Keratinocyte (primary cell): ENCODE data around the gene LTBP2. TPM values are rescaled to one million over a fixed set of nuclear protein-coding genes. Genes with fewer than 3 reads are reported as not detected.

Experiments
- DNase-seq: peaks from one replicate; pipeline ENCODE4 v3.0.0-alpha.2; 2011; ENCODE audit warnings: low read depth, missing footprints, low spot score
- FAIRE-seq: peaks from 2 replicates; lab custom pipeline; 2011; peaks lifted over from hg19 to GRCh38; lab: Jason Lieb, UNC
- H2AFZ ChIP-seq: 2 replicates; pipeline ENCODE4 v1.6.0; 2012; ENCODE audit warnings: low read length, control low read depth, inconsistent platforms; ENCODE audit not compliant: control insufficient read depth
- H3K27ac ChIP-seq: 2 replicates; pipeline ENCODE4 v1.5.1; 2011; ENCODE audit warnings: low read length; ENCODE audit not compliant: control insufficient read depth, insufficient read depth
- H3K27me3 ChIP-seq: 3 replicates; pipeline ENCODE4 v1.6.0; 2011; ENCODE audit warnings: low read length; ENCODE audit not compliant: control insufficient read depth, insufficient read depth; ENCODE audit errors: extremely low read depth
- H3K36me3 ChIP-seq, 2 experiments: 2 replicates in 1 of 2; 3 replicates in 1 of 2; pipeline ENCODE4 v1.5.1; 2011; ENCODE audit warnings: low read length in 2 of 2, mild to moderate bottlenecking in 1 of 2; ENCODE audit not compliant: control insufficient read depth in 2 of 2, insufficient read depth in 2 of 2; ENCODE audit errors: extremely low read depth in 1 of 2
- H3K4me1 ChIP-seq: 3 replicates; pipeline ENCODE4 v1.5.1; 2011; ENCODE audit warnings: low read length; ENCODE audit not compliant: control insufficient read depth, insufficient read depth; ENCODE audit errors: extremely low read depth
- H3K4me2 ChIP-seq: 3 replicates; pipeline ENCODE4 v1.6.0; 2011; ENCODE audit warnings: low read depth, low read length; ENCODE audit not compliant: control insufficient read depth, insufficient read depth; ENCODE audit errors: extremely low read depth
- H3K4me3 ChIP-seq, 3 experiments: fragments of 200-600 bp in 1 of 3; sonication (generic) in 1 of 3; 2 replicates in 2 of 3; 3 replicates in 1 of 3; pipeline ENCODE4 v1.5.1; 2011 to 2016; ENCODE audit warnings: low read length in 3 of 3, mild to moderate bottlenecking in 3 of 3, control low read depth in 2 of 3, inconsistent platforms in 1 of 3, low read depth in 1 of 3, mixed read lengths in 1 of 3, mixed run types in 1 of 3, moderate library complexity in 1 of 3; ENCODE audit not compliant: control insufficient read depth in 2 of 3, insufficient read depth in 2 of 3; ENCODE audit errors: extremely low read depth in 1 of 3
- H3K79me2 ChIP-seq: 2 replicates; pipeline ENCODE4 v1.6.0; 2012; ENCODE audit warnings: low read length; ENCODE audit not compliant: control insufficient read depth, insufficient read depth
- H3K9ac ChIP-seq: 3 replicates; pipeline ENCODE4 v1.6.0; 2011; ENCODE audit warnings: low read length; ENCODE audit not compliant: control insufficient read depth, insufficient read depth; ENCODE audit errors: extremely low read depth
- H3K9me1 ChIP-seq: 3 replicates; pipeline ENCODE4 v1.6.0; 2011; ENCODE audit warnings: low read length; ENCODE audit not compliant: control insufficient read depth, insufficient read depth; ENCODE audit errors: extremely low read depth
- H3K9me3 ChIP-seq: 2 replicates; pipeline ENCODE4 v1.5.1; 2012; ENCODE audit warnings: low read depth, low read length; ENCODE audit not compliant: control insufficient read depth
- H4K20me1 ChIP-seq: 3 replicates; pipeline ENCODE4 v1.6.0; 2011; ENCODE audit warnings: low read length; ENCODE audit not compliant: control insufficient read depth, insufficient read depth; ENCODE audit errors: extremely low read depth
- CTCF ChIP-seq, 3 experiments: IDR thresholded peaks in 1 of 3; conservative IDR thresholded peaks in 1 of 3; optimal IDR thresholded peaks in 1 of 3; 2 replicates in 2 of 3; 3 replicates in 1 of 3; pipeline versions ENCODE3 to v1.5.1; 2011; ENCODE audit warnings: low read length in 3 of 3, mild to moderate bottlenecking in 3 of 3, moderate library complexity in 2 of 3, control low read depth in 1 of 3, inconsistent platforms in 1 of 3; ENCODE audit not compliant: insufficient read depth in 2 of 3; ENCODE audit errors: extremely low read depth in 1 of 3
- EZH2 ChIP-seq: IDR thresholded peaks from one replicate; pipeline ENCODE4 v1.6.1; 2012; ENCODE audit warnings: inconsistent platforms, mild to moderate bottlenecking, low read length, moderate library complexity
- dilution Hi-C: fragments of 300-500 bp; cut with MboI; formaldehyde crosslinking; loops from one replicate; pipeline ENCODE4 v1.7.0; 2020; ENCODE audit warnings: low sequenced_read_pairs; ENCODE audit not compliant: extremely low pct_ligation_motif_present
- polyA plus RNA-seq, 5 experiments: library from polyadenylated mRNA; depleted of rRNA in 3 of 5; stranded (reverse) in 3 of 5; stranded (forward) in 1 of 5; unstranded in 1 of 5; fragments of >200 nt; gene quantifications; 1 replicate in 1 of 5; 2 replicates in 3 of 5; 3 replicates in 1 of 5; pipeline versions ENCODE4 v1.2.1 to v1.2.3, GENCODE V29; 2011 to 2012; ENCODE audit warnings: missing spikeins in 2 of 5, low read depth in 1 of 5, low replicate concordance in 1 of 5

Gene LTBP2
- polyA plus RNA-seq, 1 donor (not counting 4 experiments of a cell fraction or from before 2014, with no cell fraction given), result 23.9 TPM

GRCh38 chr14:74660167-74660566 is 48.1 kb upstream of the LTBP2 start:
- H3K36me3 ChIP-seq, result peaks cover 14 to 44% of the 10 kb centered on the region in 2 experiments
- no peaks in the 10 kb centered on the region for H3K9me3 ChIP-seq
- H3K27ac ChIP-seq, result no peak overlapping the region
- no peak overlapping the region for H3K4me3 ChIP-seq
- no peaks in the 10 kb centered on the region for H3K79me2 ChIP-seq
- H3K27me3 ChIP-seq, result no peaks in the 10 kb centered on the region
- no peaks in the 10 kb centered on the region for H4K20me1 ChIP-seq
- no peak overlapping the region for H3K9ac ChIP-seq
- dilution Hi-C loops, result no loop called here
- TF ChIP-seq CTCF (optimal IDR thresholded peaks at IDR 0.05 in 1 of 3, IDR thresholded peaks at IDR 0.05 in 1 of 3, conservative IDR thresholded peaks at IDR 0.05 in 1 of 3; ENCODE audit: extremely low read depth in 1 of 3, insufficient read depth in 2 of 3, low read length in 3 of 3) (no peak), EZH2 (no peak)
- peaks cover 37% of the 10 kb centered on the region for H3K4me1 ChIP-seq
- no peak for FAIRE-seq
- no peak overlapping the region for H2AFZ ChIP-seq
- H3K4me2 ChIP-seq, result no peak overlapping the region
- H3K9me1 ChIP-seq, result no peaks in the 10 kb centered on the region
- DNase-seq, result no peak

GRCh38 chr14:74658535-74659131 is 46.6 kb upstream of the LTBP2 start:
- Histone ChIP-seq H3K4me2 (no peak overlapping the region), H3K36me3 (peaks cover 13 to 35% of the 10 kb centered on the region in 2 experiments), H3K4me3 (no peak overlapping the region), H3K4me1 (peaks cover 37% of the 10 kb centered on the region), H4K20me1 (no peaks in the 10 kb centered on the region), H3K9ac (no peak overlapping the region), H3K27me3 (no peaks in the 10 kb centered on the region), H3K9me1 (no peaks in the 10 kb centered on the region), H3K79me2 (no peaks in the 10 kb centered on the region), H3K27ac (no peak overlapping the region), H2AFZ (no peak overlapping the region), H3K9me3 (no peaks in the 10 kb centered on the region)
- DNase-seq (no peak), FAIRE-seq (no peak)
- dilution Hi-C loops, result no loop called here
- TF ChIP-seq EZH2, result no peak
- TF ChIP-seq CTCF (optimal IDR thresholded peaks at IDR 0.05 in 1 of 3, IDR thresholded peaks at IDR 0.05 in 1 of 3, conservative IDR thresholded peaks at IDR 0.05 in 1 of 3; ENCODE audit: extremely low read depth in 1 of 3, insufficient read depth in 2 of 3, low read length in 3 of 3), result no peak
